Measurements from ENCODE around the gene SCAMP5. TPM values are rescaled to one million over a fixed set of nuclear protein-coding genes. Genes with fewer than 3 reads are reported as not detected.

SCAMP5 gene
- total RNA-seq, 2 experiments from 2014 or later = 2.0 to 3.0 TPM

- Mint-ChIP-seq H3K36me3 (ENCODE audit: low read depth) (peaks cover 6% of the 10 kb centered on the region), H3K9me3 (no peaks in the 10 kb centered on the region), H3K27me3 (no peaks in the 10 kb centered on the region), H3K27ac (peak overlapping the region; percentile 87), H3K4me1 (peaks cover 71% of the 10 kb centered on the region), H3K4me3 (peak overlapping the region; percentile 11)
- POLR2A ChIA-PET = interaction anchor here (0.6 to 1.3 kb wide), 5 partner anchors 20 to 161 kb away, joined by 3 to 7 read pairs (median 3); partner anchors contain the start of genes C15orf39 and PPCDC
- no peak for DNase-seq
- CTCF ChIA-PET = interaction anchor here (0.6 to 3.3 kb wide), 29 partner anchors 9 to 741 kb away, joined by 3 to 32 read pairs (median 5); partner anchors contain the start of genes C15orf39, PPCDC and RPP25
Observed at GRCh38 chr15:75043509-75044257, 48.3 kb downstream of the SCAMP5 start.

- Mint-ChIP-seq H3K4me3 (no peak overlapping the region), H3K27ac (peak overlapping the region; percentile 87), H3K27me3 (no peaks in the 10 kb centered on the region), H3K9me3 (no peaks in the 10 kb centered on the region), H3K36me3 (ENCODE audit: low read depth) (peaks cover 12% of the 10 kb centered on the region), H3K4me1 (peaks cover 64% of the 10 kb centered on the region)
- no peak for DNase-seq
- CTCF ChIA-PET = interaction anchor here (0.6 to 3.3 kb wide), 14 partner anchors 10 to 741 kb away, joined by 3 to 32 read pairs (median 6); partner anchors contain the start of genes C15orf39 and PPCDC
- POLR2A ChIA-PET = no interaction called here
Observed at GRCh38 chr15:75044258-75044878, 49.0 kb downstream of the SCAMP5 start.

- Mint-ChIP-seq H3K27me3 (no peaks in the 10 kb centered on the region), H3K36me3 (ENCODE audit: low read depth) (peaks cover 15% of the 10 kb centered on the region), H3K4me3 (no peak overlapping the region), H3K4me1 (peaks cover 61% of the 10 kb centered on the region), H3K9me3 (no peaks in the 10 kb centered on the region), H3K27ac (peak overlapping the region; percentile 62)
- POLR2A ChIA-PET = no interaction called here
- CTCF ChIA-PET = interaction anchor here (0.6 to 1.6 kb wide), 7 partner anchors 11 to 380 kb away, joined by 3 to 7 read pairs (median 4); no protein-coding TSS in a partner anchor
- no peak for DNase-seq
Observed at GRCh38 chr15:75045332-75046015, 50.1 kb downstream of the SCAMP5 start.

DNA sequence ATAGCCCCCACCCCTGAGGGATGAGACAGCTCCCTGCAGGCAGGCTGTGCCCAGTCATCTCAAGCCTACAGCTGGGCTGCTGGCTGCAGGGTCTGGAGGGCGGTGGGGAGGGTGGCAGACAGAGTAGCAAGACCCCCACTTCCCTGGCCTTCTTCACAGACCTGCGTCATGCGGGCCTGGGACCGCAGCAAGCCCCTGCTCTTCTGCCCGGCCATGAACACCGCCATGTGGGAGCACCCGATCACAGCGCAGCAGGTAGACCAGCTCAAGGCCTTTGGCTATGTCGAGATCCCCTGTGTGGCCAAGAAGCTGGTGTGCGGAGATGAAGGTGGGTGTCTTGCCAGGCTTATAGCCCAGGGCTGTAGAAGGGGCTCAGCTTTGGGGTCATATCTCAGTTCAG, 53.0 kb downstream of the SCAMP5 start:
- CTCF ChIA-PET = interaction anchor here (0.6 to 1.1 kb wide), 3 partner anchors 19 to 231 kb away, joined by 3 to 4 read pairs (median 3); no protein-coding TSS in a partner anchor
- no peak for DNase-seq
- H3K36me3 Mint-ChIP-seq (ENCODE audit: low read depth) = peaks cover 13% of the 10 kb centered on the region

DNA sequence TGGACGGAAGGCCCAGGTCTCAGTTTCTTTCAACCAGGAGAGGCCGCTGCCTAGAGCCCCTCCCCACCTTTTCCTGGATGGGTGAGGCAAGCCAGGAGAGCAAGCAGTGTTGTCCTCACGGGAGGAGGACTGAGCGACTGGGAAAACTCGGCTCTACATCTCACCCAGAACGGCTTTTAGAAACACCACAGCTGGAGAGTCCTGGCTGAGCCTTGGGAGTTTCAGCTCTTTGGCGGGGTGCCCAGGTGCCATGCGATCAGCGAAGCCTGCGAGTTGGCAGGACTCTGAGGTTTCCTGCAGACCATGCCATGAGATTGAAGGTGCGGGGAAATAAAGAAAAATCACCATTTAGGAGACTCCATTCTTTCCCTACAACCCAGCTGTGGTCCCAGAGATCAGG, 54.0 kb downstream of the SCAMP5 start:
- no peak overlapping the region for H3K27ac Mint-ChIP-seq
- peaks cover 34% of the 10 kb centered on the region for H3K4me1 Mint-ChIP-seq
- H3K27me3 Mint-ChIP-seq = no peaks in the 10 kb centered on the region
- H3K4me3 Mint-ChIP-seq = no peak overlapping the region
- ChIA-PET CTCF (interaction anchor here (1.5 to 1.8 kb wide), 2 partner anchors 152 to 155 kb away, joined by 6 to 11 read pairs; partner anchors contain the start of gene C15orf39), POLR2A (no interaction called here)
- no peaks in the 10 kb centered on the region for H3K9me3 Mint-ChIP-seq
- H3K36me3 Mint-ChIP-seq (ENCODE audit: low read depth) = peaks cover 13% of the 10 kb centered on the region
- no peak for DNase-seq

More for the DNA sequence above, 53.0 kb downstream of the SCAMP5 start:
- POLR2A ChIA-PET = no interaction called here
- H3K4me3 Mint-ChIP-seq = no peak overlapping the region
- H3K27me3 Mint-ChIP-seq = no peaks in the 10 kb centered on the region
- no peak overlapping the region for H3K27ac Mint-ChIP-seq
- no peaks in the 10 kb centered on the region for H3K9me3 Mint-ChIP-seq
- peaks cover 44% of the 10 kb centered on the region for H3K4me1 Mint-ChIP-seq

DNA sequence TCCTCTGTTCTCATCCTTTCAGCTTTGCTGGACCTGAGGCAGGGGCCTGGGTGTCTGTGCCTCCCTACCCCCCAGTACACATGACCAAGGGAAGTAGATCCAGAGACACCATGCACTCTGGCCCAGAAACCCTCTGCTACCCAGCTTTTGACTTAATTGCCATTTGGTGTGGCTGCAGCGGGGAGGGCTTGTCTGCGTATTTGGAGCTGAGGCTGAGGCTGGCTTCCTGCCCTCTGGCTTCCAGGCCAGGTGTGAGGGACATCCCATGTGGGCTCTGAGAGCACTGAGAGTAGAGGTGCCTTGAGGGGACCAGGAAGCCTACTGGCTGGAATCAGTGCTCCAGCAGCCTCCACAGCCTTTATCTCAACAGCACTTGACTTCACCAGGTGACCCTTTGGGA, 54.9 kb downstream of the SCAMP5 start:
- peaks cover 25% of the 10 kb centered on the region for H3K4me1 Mint-ChIP-seq
- ChIA-PET POLR2A (no interaction called here), CTCF (interaction anchor here (0.6 to 1.8 kb wide), 6 partner anchors 12 to 480 kb away, joined by 3 to 11 read pairs (median 4); partner anchors contain the start of gene C15orf39)
- H3K9me3 Mint-ChIP-seq = no peaks in the 10 kb centered on the region
- DNase-seq = no peak
- H3K4me3 Mint-ChIP-seq = no peak overlapping the region
- H3K27ac Mint-ChIP-seq = no peak overlapping the region
- H3K36me3 Mint-ChIP-seq (ENCODE audit: low read depth) = peaks cover 11% of the 10 kb centered on the region
- H3K27me3 Mint-ChIP-seq = no peaks in the 10 kb centered on the region

GRCh38 chr15:75051191-75051608, 55.8 kb downstream of the SCAMP5 start:
- no peak overlapping the region for H3K4me3 Mint-ChIP-seq
- no peak overlapping the region for H3K27ac Mint-ChIP-seq
- H3K27me3 Mint-ChIP-seq = no peaks in the 10 kb centered on the region
- peaks cover 21% of the 10 kb centered on the region for H3K4me1 Mint-ChIP-seq
- CTCF ChIA-PET = interaction anchor here (0.9 to 1.8 kb wide), 5 partner anchors 9 to 153 kb away, joined by 3 to 11 read pairs (median 3); no protein-coding TSS in a partner anchor
- no peak for DNase-seq
- POLR2A ChIA-PET = no interaction called here
- H3K9me3 Mint-ChIP-seq = no peaks in the 10 kb centered on the region
- H3K36me3 Mint-ChIP-seq (ENCODE audit: low read depth) = peaks cover 11% of the 10 kb centered on the region

GRCh38 chr15:75051711-75052110, 56.3 kb downstream of the SCAMP5 start:
- peaks cover 16% of the 10 kb centered on the region for H3K4me1 Mint-ChIP-seq
- H3K27ac Mint-ChIP-seq = no peak overlapping the region
- CTCF ChIA-PET = interaction anchor here (0.6 to 1.3 kb wide), 4 partner anchors 9 to 68 kb away, joined by 3 to 4 read pairs (median 3); no protein-coding TSS in a partner anchor
- H3K9me3 Mint-ChIP-seq = no peaks in the 10 kb centered on the region
- no peak overlapping the region for H3K4me3 Mint-ChIP-seq
- no peaks in the 10 kb centered on the region for H3K27me3 Mint-ChIP-seq
- POLR2A ChIA-PET = no interaction called here
- H3K36me3 Mint-ChIP-seq (ENCODE audit: low read depth) = peaks cover 11% of the 10 kb centered on the region
- DNase-seq = no peak

GRCh38 chr15:75052972-75053747, 57.8 kb downstream of the SCAMP5 start:
- Mint-ChIP-seq H3K36me3 (ENCODE audit: low read depth) (peaks cover 11% of the 10 kb centered on the region), H3K4me1 (peaks cover 9% of the 10 kb centered on the region), H3K4me3 (no peak overlapping the region), H3K27ac (no peak overlapping the region), H3K27me3 (no peaks in the 10 kb centered on the region), H3K9me3 (no peaks in the 10 kb centered on the region)
- no peak for DNase-seq
- POLR2A ChIA-PET = interaction anchor here (0.6 kb wide), 1 partner anchor 254 kb away, joined by 4 read pairs; no protein-coding TSS in a partner anchor
- CTCF ChIA-PET = interaction anchor here (0.6 to 1.9 kb wide), 4 partner anchors 10 to 28 kb away, joined by 3 to 5 read pairs (median 4); no protein-coding TSS in a partner anchor

- POLR2A ChIA-PET = interaction anchor here (0.6 kb wide), 1 partner anchor 150 kb away, joined by 9 read pairs; no protein-coding TSS in a partner anchor
- no peaks in the 10 kb centered on the region for H3K9me3 Mint-ChIP-seq
- DNase-seq = no peak
- H3K4me1 Mint-ChIP-seq = peaks cover 14% of the 10 kb centered on the region
- H3K27ac Mint-ChIP-seq = no peak overlapping the region
- H3K27me3 Mint-ChIP-seq = no peaks in the 10 kb centered on the region
- no peak overlapping the region for H3K4me3 Mint-ChIP-seq
- H3K36me3 Mint-ChIP-seq (ENCODE audit: low read depth) = peaks cover 9% of the 10 kb centered on the region
- CTCF ChIA-PET = interaction anchor here (1.1 to 1.9 kb wide), 3 partner anchors 11 to 14 kb away, joined by 3 to 5 read pairs (median 5); no protein-coding TSS in a partner anchor
Observed at GRCh38 chr15:75053748-75054125, 58.4 kb downstream of the SCAMP5 start.

DNA sequence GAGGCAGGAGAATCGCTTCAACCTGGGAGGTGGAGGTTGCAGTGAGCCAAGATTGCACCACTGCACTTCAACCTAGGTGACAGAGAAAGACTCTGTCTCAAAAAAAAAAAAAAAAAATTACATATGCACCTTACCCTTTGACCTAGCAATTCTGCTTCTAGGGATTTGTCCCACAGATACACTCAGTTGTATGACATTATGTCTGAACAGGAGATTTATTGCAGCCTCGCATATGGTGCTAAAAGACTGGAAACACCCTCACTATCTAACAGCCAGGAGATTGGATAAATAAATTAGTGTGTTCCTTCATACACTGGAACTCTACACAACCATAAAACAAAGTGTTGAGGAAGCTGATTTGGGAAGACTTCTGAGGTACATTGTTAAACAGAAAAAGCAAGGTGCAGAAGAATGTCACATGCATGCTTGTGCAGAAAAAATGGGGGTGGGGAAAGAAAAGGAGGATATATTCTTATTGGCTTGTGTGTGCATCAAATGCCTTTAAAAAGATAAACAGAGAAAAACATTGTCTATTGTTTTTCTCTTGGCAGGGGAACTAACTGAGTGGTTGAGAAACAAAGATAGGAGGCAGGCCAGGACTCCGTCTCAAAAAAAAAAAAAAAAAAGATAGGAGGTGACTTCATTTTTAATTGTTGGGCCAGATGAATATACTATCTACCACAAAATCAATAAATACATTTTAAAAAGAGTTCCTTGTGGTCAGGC, 59.0 kb downstream of the SCAMP5 start:
- ChIA-PET CTCF (interaction anchor here (1.1 to 1.9 kb wide), 2 partner anchors 12 to 13 kb away, joined by 3 to 5 read pairs; no protein-coding TSS in a partner anchor), POLR2A (interaction anchor here (0.6 kb wide), 1 partner anchor 150 kb away, joined by 9 read pairs; no protein-coding TSS in a partner anchor)
- peaks cover 3% of the 10 kb centered on the region for H3K36me3 Mint-ChIP-seq (ENCODE audit: low read depth)

More for the DNA sequence above, 59.0 kb downstream of the SCAMP5 start:
- Mint-ChIP-seq H3K27me3 (no peaks in the 10 kb centered on the region), H3K4me3 (no peak overlapping the region), H3K9me3 (no peaks in the 10 kb centered on the region), H3K4me1 (peaks cover 14% of the 10 kb centered on the region), H3K27ac (no peak overlapping the region)
- no peak for DNase-seq

All from activated CD4-positive, alpha-beta T cell treated with anti-CD3 and anti-CD28 coated beads, Interleukin-2, amount 10 ng/mL, durations not matched to agents 7 days and 5 days (primary cell).